HL-60 (cell line): ENCODE measurements around the gene DMAP1.
A peak's percentile ranks its signal among the peaks of the same experiment; 100 is the strongest.

ENCODE experiments used
- DNase-seq, 2 experiments: peaks; one replicate each; pipeline ENCODE4 v3.0.0-alpha.2; 2010 to 2020; ENCODE audit warnings: low read depth in 1 of 2, low spot score in 1 of 2
- H3K27ac ChIP-seq: fragments of 250-450 bp; sonication (Bioruptor Pico); replicated peaks from 2 replicates; pipeline ENCODE4 v1.5.1; 2020; ENCODE audit warnings: mild to moderate bottlenecking, moderate library complexity
- H3K27me3 ChIP-seq: fragments of 250-450 bp; sonication (Bioruptor Pico); 2 replicates; pipeline ENCODE4 v1.5.1; 2021; ENCODE audit warnings: mild to moderate bottlenecking, moderate library complexity; ENCODE audit not compliant: insufficient read depth, poor library complexity, severe bottlenecking
- H3K4me3 ChIP-seq: replicated peaks from 2 replicates; pipeline ENCODE4 v1.5.1; 2011; ENCODE audit warnings: mild to moderate bottlenecking, control low read depth, low read length; ENCODE audit not compliant: insufficient read depth
- CTCF ChIP-seq: IDR thresholded peaks from one replicate; pipeline ENCODE4 v1.5.1; 2011; ENCODE audit warnings: low read length, control low read depth, inconsistent platforms; ENCODE audit not compliant: insufficient read depth
- GABPA ChIP-seq: IDR thresholded peaks from 2 replicates; pipeline ENCODE4 v1.6.1; 2012; ENCODE audit warnings: low read depth
- POLR2AphosphoS5 ChIP-seq: IDR thresholded peaks from 2 replicates; pipeline ENCODE4 v1.6.1; 2012; ENCODE audit warnings: low read depth
- REST ChIP-seq: IDR thresholded peaks from 2 replicates; pipeline ENCODE4 v1.6.1; 2012; ENCODE audit warnings: low read depth; ENCODE audit not compliant: insufficient replicate concordance
- SPI1 ChIP-seq: IDR thresholded peaks from 2 replicates; pipeline ENCODE4 v1.6.1; 2012; ENCODE audit warnings: low read depth, mild to moderate bottlenecking, borderline replicate concordance

Gene DMAP1

GRCh38 chr1:44212355-44213221 is 683 bp upstream of the DMAP1 start:
- DNase-seq = no peak
- peak overlapping the region; percentile 95 for H3K4me3 ChIP-seq
- no peaks in the 10 kb centered on the region for H3K27me3 ChIP-seq
- TF ChIP-seq REST (no peak), CTCF (no peak), GABPA (no peak), POLR2AphosphoS5 (no peak), SPI1 (no peak)
- H3K27ac ChIP-seq = peak overlapping the region; percentile 68

- Histone ChIP-seq H3K27ac (no peak overlapping the region), H3K4me3 (no peak overlapping the region), H3K27me3 (no peaks in the 10 kb centered on the region)
- TF ChIP-seq SPI1 = no peak
- no peak for TF ChIP-seq REST
- peak; percentile 98 for TF ChIP-seq CTCF
- no peak for TF ChIP-seq POLR2AphosphoS5
- TF ChIP-seq GABPA = no peak
- peak; percentile 29 to 74 for DNase-seq
Observed at GRCh38 chr1:44217809-44218410, 4.6 kb downstream of the DMAP1 start.

- no peak for DNase-seq
- Histone ChIP-seq H3K4me3 (no peak overlapping the region), H3K27ac (no peak overlapping the region), H3K27me3 (no peaks in the 10 kb centered on the region)
- no peak for TF ChIP-seq POLR2AphosphoS5
- no peak for TF ChIP-seq SPI1
- TF ChIP-seq CTCF = no peak
Observed at GRCh38 chr1:44218503-44219300, 5.4 kb downstream of the DMAP1 start.
